Ovary (tissue), 9 donors: ENCODE measurements around the gene NPM1. TPM values are rescaled to one million over a fixed set of nuclear protein-coding genes. Genes with fewer than 3 reads are reported as not detected.

ENCODE experiments used
- DNase-seq, 5 donors: peaks; one replicate each; pipeline ENCODE4 v3.0.0-alpha.2; 2019 to 2020
- H3K27ac ChIP-seq, 2 donors: fragments of 200-600 bp; one replicate each; pipeline versions ENCODE4 v1.5.1 to v1.8.0; 2019 to 2022
- H3K27me3 ChIP-seq: fragments of 200-600 bp; one replicate; pipeline ENCODE4 v1.8.0; 2022
- H3K36me3 ChIP-seq: fragments of 200-600 bp; sonication (generic); one replicate; pipeline ENCODE4 v1.5.1; 2019
- H3K4me1 ChIP-seq: one replicate; pipeline ENCODE4 v1.8.1; 2013; ENCODE audit warnings: mild to moderate bottlenecking, moderate library complexity; ENCODE audit not compliant: insufficient read depth
- H3K4me3 ChIP-seq: fragments of 200-600 bp; sonication (generic); one replicate; pipeline ENCODE4 v1.5.1; 2017
- H3K9me3 ChIP-seq, 2 donors: fragments of 200-600 bp in 1 of 2; sonication (generic) in 1 of 2; one replicate each; pipeline versions ENCODE4 v1.5.1 to v1.8.1; 2013 to 2019; ENCODE audit warnings: mild to moderate bottlenecking in 1 of 2, moderate library complexity in 1 of 2
- EP300 ChIP-seq: sonication (generic); formaldehyde crosslinking; IDR thresholded peaks from one replicate; pipeline ENCODE4 v1.6.1; 2017; ENCODE audit warnings: antibody characterized with exemption
- POLR2A ChIP-seq: fragments of 450-650 bp; IDR thresholded peaks from one replicate; pipeline ENCODE4 v1.6.1; 2017; ENCODE audit warnings: antibody characterized with exemption, mild to moderate bottlenecking, moderate library complexity
- WGBS, 3 donors: extraction: QIAGEN DNeasy Blood & Tissue Kit in 1 of 3; methylation state at CpG; one replicate each; pipeline versions ENCODE4 v1.1.5 to v1.1.7; 2013 to 2017; 5-methylcytosine and 5-hydroxymethylcytosine counted together
- intact Hi-C, 4 donors: fragments of 100-400 bp; cut with DNase I; formaldehyde crosslinking; loops; one replicate each; pipeline versions ENCODE4 v1.11.0 to v1.15.1; 2022 to 2023
- polyA plus RNA-seq, 2 donors: library from polyadenylated mRNA; stranded (reverse); fragments of 200-250 nt in 1 of 2; fragments of 350-450 nt in 1 of 2; fragmentation: Illumina TruSeq in 1 of 2; extraction: RNeasy Lipid Tissue Mini Kit (QIAGEN cat#74804) in 1 of 2; gene quantifications; one replicate each; pipeline ENCODE4 v1.2.3, GENCODE V29; 2013 to 2014
- total RNA-seq, 7 donors: library from RNA; depleted of rRNA in 2 of 7; stranded (reverse); fragments of >200 nt in 2 of 7; fragmentation: NEBNext Ultra II Directional in 3 of 7; extraction: Animal tissue kit (Norgen Biotek cat#: 25700) in 3 of 7; gene quantifications; one replicate each; pipeline versions ENCODE4 v1.1.0 to v1.2.4, GENCODE V29; 2016 to 2023
- TF ChIP-seq, protein P1 (sequence below), 3 donors: fragments of 450-650 bp in 2 of 3; fragments of 200-600 bp in 1 of 3; IDR thresholded peaks; one replicate each; pipeline versions ENCODE4 v1.5.1 to v1.8.0; 2016 to 2022; ENCODE audit warnings: antibody characterized with exemption in 3 of 3, mild to moderate bottlenecking in 1 of 3
- donor health status: DM: no; HTN: no; CAD: no; lungs with moderate emphysema.
- donor health status: DM: no; HTN: no; CAD: no.
- donor health status: Bipolar disorder and iron deficiency.
- donor health status: DM: yes; HTN: yes; CAD: no.
- donor health status: DM: no; HTN: no; CAD: no.
- donor health status: DM: yes; HTN: yes; CAD: no.

The NPM1 gene
- total and polyA plus RNA-seq, 9 donors, result 1,123 to 3,932 (median 1,741) TPM

DNA sequence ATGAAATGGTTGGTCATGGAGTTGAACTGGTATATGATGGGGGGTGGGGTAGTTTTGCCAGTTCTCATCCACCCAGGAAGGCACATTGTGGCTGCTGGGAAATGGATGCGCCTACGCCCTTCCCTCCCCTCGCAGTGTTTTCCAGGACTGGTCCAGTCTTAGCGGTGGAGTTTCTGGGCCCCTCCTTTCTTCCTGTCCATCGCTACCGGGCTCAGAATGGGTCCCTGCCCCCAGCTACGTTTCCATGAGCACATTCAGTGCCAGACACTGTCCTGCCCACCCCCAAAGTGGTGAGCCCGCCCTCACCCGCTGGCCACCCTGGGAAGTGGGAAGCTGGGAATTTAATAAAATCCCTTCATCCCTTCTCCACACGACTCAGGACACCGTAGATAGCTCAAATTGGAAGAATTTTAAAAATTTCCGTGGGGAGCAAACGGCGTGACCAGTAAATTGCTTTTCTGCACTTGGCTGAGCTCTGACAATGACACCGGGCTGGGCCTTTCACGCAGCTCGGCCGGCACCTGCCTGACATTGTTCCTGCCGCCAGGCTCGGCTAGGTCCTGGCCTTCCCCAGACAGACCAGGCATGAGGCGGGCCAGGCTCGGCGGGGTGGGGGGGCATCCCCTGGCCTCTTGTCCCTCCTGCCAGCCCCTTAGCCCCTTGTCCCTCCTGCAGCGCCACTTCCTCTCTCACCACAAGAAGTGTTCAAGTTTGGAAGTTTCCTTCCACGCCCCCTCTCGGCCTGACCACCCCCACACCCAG is 35.4 kb downstream of the NPM1 start:
- H3K4me1 ChIP-seq, result peaks cover 6% of the 10 kb centered on the region
- WGBS, 3 donors, result 93 to 94% (median 93%) methylated on average over 26 of the region's 26 CpGs
- no peaks in the 10 kb centered on the region for H3K36me3 ChIP-seq
- H3K27ac ChIP-seq, result no peak overlapping the region
- DNase-seq, result peak in 1 of 5 donors; percentile 28
- no peak overlapping the region for H3K4me3 ChIP-seq
- TF ChIP-seq POLR2A (no peak), EP300 (no peak)
- TF ChIP-seq, protein P1, sequence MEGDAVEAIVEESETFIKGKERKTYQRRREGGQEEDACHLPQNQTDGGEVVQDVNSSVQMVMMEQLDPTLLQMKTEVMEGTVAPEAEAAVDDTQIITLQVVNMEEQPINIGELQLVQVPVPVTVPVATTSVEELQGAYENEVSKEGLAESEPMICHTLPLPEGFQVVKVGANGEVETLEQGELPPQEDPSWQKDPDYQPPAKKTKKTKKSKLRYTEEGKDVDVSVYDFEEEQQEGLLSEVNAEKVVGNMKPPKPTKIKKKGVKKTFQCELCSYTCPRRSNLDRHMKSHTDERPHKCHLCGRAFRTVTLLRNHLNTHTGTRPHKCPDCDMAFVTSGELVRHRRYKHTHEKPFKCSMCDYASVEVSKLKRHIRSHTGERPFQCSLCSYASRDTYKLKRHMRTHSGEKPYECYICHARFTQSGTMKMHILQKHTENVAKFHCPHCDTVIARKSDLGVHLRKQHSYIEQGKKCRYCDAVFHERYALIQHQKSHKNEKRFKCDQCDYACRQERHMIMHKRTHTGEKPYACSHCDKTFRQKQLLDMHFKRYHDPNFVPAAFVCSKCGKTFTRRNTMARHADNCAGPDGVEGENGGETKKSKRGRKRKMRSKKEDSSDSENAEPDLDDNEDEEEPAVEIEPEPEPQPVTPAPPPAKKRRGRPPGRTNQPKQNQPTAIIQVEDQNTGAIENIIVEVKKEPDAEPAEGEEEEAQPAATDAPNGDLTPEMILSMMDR (IDR thresholded peaks at IDR 0.05), result no peak
- no peaks in the 10 kb centered on the region for H3K9me3 ChIP-seq
- peaks cover 2% of the 10 kb centered on the region for H3K27me3 ChIP-seq
- intact Hi-C loops, result loop anchor here in 3 of 4 donors (5.0 kb wide), 2 partner anchors 484 to 489 kb away; no protein-coding TSS in a partner anchor

DNA sequence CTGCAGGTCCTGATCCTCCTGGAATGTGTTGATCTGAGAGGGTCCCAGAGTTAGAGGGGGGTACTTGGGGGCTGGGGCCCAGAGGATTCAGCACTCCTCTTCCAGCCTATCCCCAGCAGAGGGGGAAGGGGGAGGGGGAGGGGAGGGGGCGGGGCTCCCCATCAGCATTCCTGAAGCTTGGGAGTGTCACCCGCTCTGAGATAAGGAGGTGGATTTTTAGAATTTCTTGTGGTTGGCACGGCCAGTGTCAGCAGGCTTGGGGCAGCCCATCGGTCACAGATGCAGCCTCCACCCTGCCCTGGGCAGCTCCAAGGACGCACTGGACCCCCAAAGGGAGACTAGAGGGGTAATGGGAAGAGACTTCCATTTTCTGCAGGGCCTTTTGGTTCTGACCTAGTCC is 37.1 kb downstream of the NPM1 start:
- DNase-seq, result peak in 2 of 5 donors; percentile 1 to 14
- peaks cover 2% of the 10 kb centered on the region for H3K27me3 ChIP-seq
- intact Hi-C loops, result loop anchor here in 3 of 4 donors (5.0 kb wide), 2 partner anchors 483 to 488 kb away; no protein-coding TSS in a partner anchor
- H3K36me3 ChIP-seq, result no peaks in the 10 kb centered on the region
- H3K27ac ChIP-seq, result no peak overlapping the region
- no peak overlapping the region for H3K4me3 ChIP-seq
- WGBS, 3 donors, result 53 to 86% (median 61%) methylated on average over 5 of the region's 5 CpGs
- TF ChIP-seq EP300, result no peak
- TF ChIP-seq, protein P1 (IDR thresholded peaks at IDR 0.05), result no peak
- TF ChIP-seq POLR2A, result no peak
- peaks cover 6% of the 10 kb centered on the region for H3K4me1 ChIP-seq
- no peaks in the 10 kb centered on the region for H3K9me3 ChIP-seq

DNA sequence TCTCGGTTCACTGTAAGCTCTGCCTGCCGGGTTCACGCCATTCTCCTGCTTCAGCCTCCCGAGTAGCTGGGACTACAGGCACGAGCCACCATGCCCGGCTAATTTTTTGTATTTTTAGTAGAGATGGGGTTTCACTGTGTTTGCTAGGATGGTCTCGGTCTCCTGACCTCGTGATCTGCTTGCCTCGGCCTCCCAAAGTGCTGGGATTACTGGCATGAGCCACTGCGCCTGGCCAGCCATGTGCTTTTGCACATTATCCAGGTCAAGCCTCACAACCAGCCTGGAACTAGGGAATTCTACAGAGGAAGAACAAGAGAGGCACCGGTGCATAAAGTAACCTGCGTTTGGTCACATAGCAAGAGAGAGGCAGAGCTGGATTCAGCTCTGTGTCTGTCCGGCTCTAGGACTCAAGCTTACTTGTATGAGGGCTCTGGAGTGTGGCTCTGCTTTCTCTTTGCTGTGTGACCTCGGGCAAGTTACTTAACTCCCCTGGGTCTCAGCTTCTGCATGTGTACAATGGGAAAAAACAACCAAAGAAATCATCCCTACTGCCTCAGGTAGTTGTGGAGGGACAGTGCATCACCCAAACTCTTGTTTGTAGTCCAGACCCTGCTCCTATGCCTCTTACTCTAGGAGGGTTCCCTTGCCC is 38.1 kb downstream of the NPM1 start:
- no peak overlapping the region for H3K27ac ChIP-seq
- peaks cover 2% of the 10 kb centered on the region for H3K4me1 ChIP-seq
- TF ChIP-seq, protein P1 (IDR thresholded peaks at IDR 0.05), result no peak
- TF ChIP-seq POLR2A (no peak), EP300 (no peak)
- H3K9me3 ChIP-seq, result no peaks in the 10 kb centered on the region
- WGBS, 3 donors, result 90 to 95% (median 92%) methylated on average over 14 of the region's 14 CpGs
- no peaks in the 10 kb centered on the region for H3K36me3 ChIP-seq
- H3K27me3 ChIP-seq, result no peaks in the 10 kb centered on the region
- intact Hi-C loops, result no loop called here
- peak in 2 of 5 donors; percentile 3 to 4 for DNase-seq
- H3K4me3 ChIP-seq, result no peak overlapping the region

DNA sequence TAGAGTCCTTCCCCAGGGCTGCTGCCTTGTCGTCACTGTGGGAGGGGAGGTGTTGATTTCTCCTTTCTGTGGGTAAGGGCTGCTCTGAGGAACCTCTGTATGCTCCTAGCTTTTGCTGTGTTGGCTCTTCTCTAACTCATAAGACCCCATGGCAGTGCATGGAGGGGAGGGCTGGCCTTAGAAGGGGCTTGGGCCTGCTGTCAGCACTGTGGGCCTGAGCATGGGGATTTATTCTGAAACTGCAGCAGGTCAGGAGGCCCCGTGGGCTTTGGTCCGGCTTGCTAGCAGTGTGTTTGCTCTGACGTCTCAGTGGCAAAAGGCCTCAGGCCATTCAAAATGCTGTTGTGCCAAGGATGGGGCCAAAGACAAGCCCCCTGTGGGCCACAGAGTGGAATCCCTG is 38.6 kb downstream of the NPM1 start:
- intact Hi-C loops, result no loop called here
- DNase-seq, result peak in 2 of 5 donors; percentile 3 to 6
- Histone ChIP-seq H3K9me3 (no peaks in the 10 kb centered on the region), H3K27me3 (no peaks in the 10 kb centered on the region), H3K4me1 (peaks cover 2% of the 10 kb centered on the region), H3K27ac (no peak overlapping the region), H3K4me3 (no peak overlapping the region), H3K36me3 (no peaks in the 10 kb centered on the region)
- TF ChIP-seq, protein P1 (IDR thresholded peaks at IDR 0.05), result no peak
- TF ChIP-seq POLR2A, result no peak
- TF ChIP-seq EP300, result no peak
- 76 to 85% (median 80%) methylated on average over 4 of the region's 4 CpGs for WGBS, 3 donors
